ENCODE measurements around the gene ADAM19.

Gene ADAM19

GRCh38 chr5:157599565-157599964 lies 24.0 kb upstream of the ADAM19 start:
- Histone ChIP-seq H3K4me1 (ENCODE audit: insufficient read depth, low read length, poor library complexity, severe bottlenecking) (peaks cover 34% of the 10 kb centered on the region), H3K9me3 (ENCODE audit: insufficient read depth, low read depth, low read length) (no peaks in the 10 kb centered on the region), H3K4me3 (ENCODE audit: low read length, poor library complexity, severe bottlenecking) (no peak overlapping the region), H3K36me3 (ENCODE audit: insufficient read depth, low read length) (no peaks in the 10 kb centered on the region), H2AFZ (ENCODE audit: low read length) (no peak overlapping the region), H4K20me1 (ENCODE audit: insufficient read depth, low read length, poor library complexity, severe bottlenecking) (no peaks in the 10 kb centered on the region), H3K79me2 (ENCODE audit: insufficient read depth, low read length) (no peaks in the 10 kb centered on the region), H3F3A (ENCODE audit: low read depth) (0 out of 2 replicates have a peak, but pooled peaks cover 4% of the 10 kb centered on the region), H3K27me3 (ENCODE audit: insufficient read depth, low read length, poor library complexity, severe bottlenecking) (no peaks in the 10 kb centered on the region), H3K9ac (ENCODE audit: low read depth, low read length, poor library complexity, severe bottlenecking) (no peak overlapping the region), H3K4me2 (ENCODE audit: low read depth, low read length, poor library complexity, severe bottlenecking) (no peak overlapping the region), H3K9me2 (replicated peaks; ENCODE audit: low read depth, low read length) (no peaks in the 10 kb centered on the region)
- TF ChIP-seq CTCF (conservative IDR thresholded peaks at IDR 0.05; ENCODE audit: low read length) (no peak), EZH2phosphoT487 (IDR thresholded peaks at IDR 0.05; ENCODE audit: borderline replicate concordance) (no peak)

DNA sequence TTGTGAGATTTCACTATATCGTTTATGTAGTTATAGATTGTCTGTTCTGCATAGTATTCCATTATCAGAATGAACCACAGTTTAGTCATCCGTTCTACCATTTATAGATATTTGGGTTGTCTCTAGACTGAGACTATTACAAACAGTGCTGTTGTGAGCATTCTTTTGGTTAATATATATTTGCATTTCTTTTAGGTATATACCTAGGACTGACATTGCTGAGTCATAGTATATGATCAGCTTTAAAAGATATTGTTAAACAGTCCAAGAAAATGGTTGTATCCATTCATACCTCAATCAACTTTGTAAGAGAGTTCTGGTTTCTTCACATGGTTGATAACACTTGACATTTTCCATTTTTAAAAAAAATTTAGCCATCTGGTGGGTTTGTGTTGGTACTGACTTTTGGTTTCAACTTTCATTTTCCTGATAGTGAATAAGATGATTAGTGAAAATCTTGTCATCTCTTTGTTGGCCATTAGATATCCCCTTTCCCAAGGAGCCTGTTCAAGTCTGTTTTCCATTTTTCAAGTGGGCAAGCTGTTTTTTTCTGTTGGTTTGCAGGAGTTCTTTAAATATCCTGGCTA lies 22.9 kb upstream of the ADAM19 start:
- Histone ChIP-seq H3F3A (ENCODE audit: low read depth) (0 out of 2 replicates have a peak, but pooled peaks cover under 1% of the 10 kb centered on the region), H3K9me2 (replicated peaks; ENCODE audit: low read depth, low read length) (no peaks in the 10 kb centered on the region), H3K79me2 (ENCODE audit: insufficient read depth, low read length) (no peaks in the 10 kb centered on the region), H3K9ac (ENCODE audit: low read depth, low read length, poor library complexity, severe bottlenecking) (no peak overlapping the region), H3K9me3 (ENCODE audit: insufficient read depth, low read depth, low read length) (no peaks in the 10 kb centered on the region), H2AFZ (ENCODE audit: low read length) (no peak overlapping the region), H3K27me3 (ENCODE audit: insufficient read depth, low read length, poor library complexity, severe bottlenecking) (no peaks in the 10 kb centered on the region), H3K36me3 (ENCODE audit: insufficient read depth, low read length) (no peaks in the 10 kb centered on the region), H3K4me2 (ENCODE audit: low read depth, low read length, poor library complexity, severe bottlenecking) (no peak overlapping the region), H4K20me1 (ENCODE audit: insufficient read depth, low read length, poor library complexity, severe bottlenecking) (no peaks in the 10 kb centered on the region), H3K4me1 (ENCODE audit: insufficient read depth, low read length, poor library complexity, severe bottlenecking) (peaks cover 36% of the 10 kb centered on the region), H3K4me3 (ENCODE audit: low read length, poor library complexity, severe bottlenecking) (no peak overlapping the region)
- no peak for TF ChIP-seq CTCF (conservative IDR thresholded peaks at IDR 0.05; ENCODE audit: low read length)
- no peak for TF ChIP-seq EZH2phosphoT487 (IDR thresholded peaks at IDR 0.05; ENCODE audit: borderline replicate concordance)

GRCh38 chr5:157597277-157597676 lies 21.7 kb upstream of the ADAM19 start:
- H2AFZ ChIP-seq (ENCODE audit: low read length): no peak overlapping the region
- H3K4me2 ChIP-seq (ENCODE audit: low read depth, low read length, poor library complexity, severe bottlenecking): no peak overlapping the region
- H3K9me2 ChIP-seq (replicated peaks; ENCODE audit: low read depth, low read length): no peaks in the 10 kb centered on the region

More at GRCh38 chr5:157597277-157597676, 21.7 kb upstream of the ADAM19 start:
- Histone ChIP-seq H3K9ac (ENCODE audit: low read depth, low read length, poor library complexity, severe bottlenecking) (no peak overlapping the region), H3K79me2 (ENCODE audit: insufficient read depth, low read length) (no peaks in the 10 kb centered on the region), H3K4me1 (ENCODE audit: insufficient read depth, low read length, poor library complexity, severe bottlenecking) (peaks cover 34% of the 10 kb centered on the region), H3K4me3 (ENCODE audit: low read length, poor library complexity, severe bottlenecking) (no peak overlapping the region), H3K36me3 (ENCODE audit: insufficient read depth, low read length) (no peaks in the 10 kb centered on the region), H3F3A (ENCODE audit: low read depth) (peaks cover 2% of the 10 kb centered on the region; the same call in 1 of the 2 replicates), H4K20me1 (ENCODE audit: insufficient read depth, low read length, poor library complexity, severe bottlenecking) (no peaks in the 10 kb centered on the region), H3K27me3 (ENCODE audit: insufficient read depth, low read length, poor library complexity, severe bottlenecking) (no peaks in the 10 kb centered on the region), H3K9me3 (ENCODE audit: insufficient read depth, low read depth, low read length) (no peaks in the 10 kb centered on the region)
- TF ChIP-seq CTCF (conservative IDR thresholded peaks at IDR 0.05; ENCODE audit: low read length) (no peak), EZH2phosphoT487 (IDR thresholded peaks at IDR 0.05; ENCODE audit: borderline replicate concordance) (no peak)

Data from Loucy (cell line).